GM18520 (cell line): ENCODE data around the gene NAB1.
"Not testable (repeated sequence)": the region's sequence is repeated elsewhere in the genome, so short reads cannot be mapped to it uniquely, and the experiment has no call there.

ENCODE experiments used
- ATAC-seq: cut with Tn5 transposase; IDR thresholded peaks from one replicate; pipeline ENCODE4 v1.9.1; 2021; ENCODE audit not compliant: unreplicated experiment

Gene NAB1

GRCh38 chr2:190649035-190649797 is at the start of gene NAB1:
Gene NAB1 (plus strand): TSS chr2:190649083. CDS start chr2:190659177, 10,094 bp downstream.
- ATAC-seq: peak; percentile 28

DNA sequence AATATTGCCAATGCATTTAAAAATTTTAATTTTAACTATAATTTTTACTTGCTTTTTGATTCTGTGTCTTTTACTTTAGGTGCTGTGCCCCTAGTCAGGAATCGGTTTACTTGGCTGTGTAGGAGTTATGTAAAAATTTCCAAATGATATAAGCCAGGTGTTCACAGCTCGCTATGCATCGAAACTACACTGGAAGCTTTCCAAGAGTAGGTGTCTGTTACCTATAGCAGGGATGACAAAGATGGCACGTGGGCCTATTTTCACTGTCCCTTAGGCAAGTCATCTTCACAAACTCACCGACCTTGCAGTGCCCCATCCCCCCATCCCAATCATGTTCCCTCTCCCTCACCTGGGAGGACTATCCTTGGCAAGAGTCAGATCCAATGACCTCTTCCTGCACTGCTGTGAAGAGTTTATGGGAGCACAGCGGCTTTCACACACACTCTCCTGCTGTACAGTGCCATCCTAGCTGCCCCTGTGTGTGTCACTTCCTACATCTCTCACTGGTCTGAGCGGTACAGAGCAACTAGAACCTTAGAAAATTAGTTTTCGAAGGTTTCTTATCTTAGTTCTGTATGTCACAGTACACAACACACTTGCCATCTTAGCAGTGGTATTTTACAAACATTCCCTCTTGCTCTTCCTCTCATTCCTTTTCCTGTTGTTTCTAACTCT is 49.2 kb upstream of the NAB1 start:
- ATAC-seq: no peak

GRCh38 chr2:190600293-190601103 is 48.4 kb upstream of the NAB1 start:
- ATAC-seq: no peak

DNA sequence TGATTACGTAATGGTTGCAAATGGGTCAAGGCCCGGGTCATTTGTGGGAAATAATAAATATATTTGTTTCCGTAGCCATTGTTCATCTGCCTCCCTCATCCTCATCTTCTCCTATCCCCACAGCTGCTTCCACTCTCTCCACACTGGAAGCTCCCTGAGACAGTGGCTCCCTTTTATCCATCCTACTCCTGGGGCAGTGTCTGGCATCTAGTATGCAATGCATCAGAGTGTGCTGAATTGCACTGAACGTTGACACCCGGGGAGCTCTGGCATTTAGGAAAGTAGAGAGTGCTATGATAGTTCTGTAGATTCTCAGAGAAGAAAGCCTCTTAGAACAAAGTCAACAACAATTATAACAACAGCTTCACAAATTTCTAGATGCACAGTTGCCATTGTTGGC is 45.5 kb upstream of the NAB1 start:
- ATAC-seq: no peak

- ATAC-seq: no peak
Observed at GRCh38 chr2:190607014-190607597, 41.8 kb upstream of the NAB1 start.

DNA sequence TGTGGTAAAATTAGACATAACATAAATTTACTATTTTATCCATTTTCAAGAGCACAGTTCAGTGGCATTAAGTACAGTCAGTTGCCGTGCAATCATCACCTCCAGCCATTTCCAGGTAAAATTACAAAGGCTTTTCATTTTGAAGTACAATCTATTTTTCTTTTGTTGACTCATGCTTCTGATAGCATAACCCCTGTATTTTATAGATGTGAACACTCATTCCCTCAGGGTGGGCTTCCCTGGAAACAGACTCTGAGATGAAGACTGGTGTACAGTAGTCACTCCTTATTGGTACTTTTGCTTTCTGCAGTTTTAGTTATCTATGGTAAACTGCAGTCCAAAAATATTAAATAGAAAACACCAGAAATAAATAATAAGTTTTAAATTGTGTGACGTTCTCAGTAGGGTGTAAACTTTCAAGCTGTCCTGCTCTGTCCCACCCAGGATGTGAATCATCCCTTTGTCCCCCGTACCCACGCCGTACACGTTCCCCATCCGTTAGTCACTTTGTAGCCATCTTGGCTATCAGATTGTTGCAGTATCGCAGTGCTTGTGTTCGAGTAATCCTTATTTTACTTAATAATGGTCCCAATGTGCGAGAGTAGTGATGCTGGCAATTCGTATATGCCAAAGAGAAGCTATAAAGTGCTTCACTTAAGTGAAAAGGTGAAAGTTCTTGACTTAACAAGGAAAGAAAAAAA is 41.1 kb upstream of the NAB1 start:
- no peak for ATAC-seq

DNA sequence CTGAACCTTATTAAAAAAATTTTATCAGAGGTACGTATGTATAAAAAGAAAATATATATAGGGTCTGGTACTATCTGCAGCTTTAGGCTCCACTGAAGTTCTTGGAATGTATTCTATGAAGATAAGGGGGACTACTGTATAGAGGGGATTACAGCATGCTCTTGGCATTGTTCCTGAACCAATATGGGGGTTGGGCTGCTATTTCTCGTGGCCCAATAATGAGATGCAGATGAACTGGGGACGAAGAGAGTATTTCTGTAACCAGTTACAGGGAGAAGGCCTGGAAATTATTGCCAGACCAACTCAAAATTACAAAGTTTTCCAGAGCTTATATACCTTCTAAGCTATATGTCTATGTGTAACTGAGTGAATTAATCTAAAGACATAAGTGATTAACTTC is 40.0 kb upstream of the NAB1 start:
- ATAC-seq: not testable (repeated sequence)

GRCh38 chr2:190609397-190609796 is 39.5 kb upstream of the NAB1 start:
- ATAC-seq: not testable (repeated sequence)

GRCh38 chr2:190610528-190610927 is 38.4 kb upstream of the NAB1 start:
- ATAC-seq: not testable (repeated sequence)

DNA sequence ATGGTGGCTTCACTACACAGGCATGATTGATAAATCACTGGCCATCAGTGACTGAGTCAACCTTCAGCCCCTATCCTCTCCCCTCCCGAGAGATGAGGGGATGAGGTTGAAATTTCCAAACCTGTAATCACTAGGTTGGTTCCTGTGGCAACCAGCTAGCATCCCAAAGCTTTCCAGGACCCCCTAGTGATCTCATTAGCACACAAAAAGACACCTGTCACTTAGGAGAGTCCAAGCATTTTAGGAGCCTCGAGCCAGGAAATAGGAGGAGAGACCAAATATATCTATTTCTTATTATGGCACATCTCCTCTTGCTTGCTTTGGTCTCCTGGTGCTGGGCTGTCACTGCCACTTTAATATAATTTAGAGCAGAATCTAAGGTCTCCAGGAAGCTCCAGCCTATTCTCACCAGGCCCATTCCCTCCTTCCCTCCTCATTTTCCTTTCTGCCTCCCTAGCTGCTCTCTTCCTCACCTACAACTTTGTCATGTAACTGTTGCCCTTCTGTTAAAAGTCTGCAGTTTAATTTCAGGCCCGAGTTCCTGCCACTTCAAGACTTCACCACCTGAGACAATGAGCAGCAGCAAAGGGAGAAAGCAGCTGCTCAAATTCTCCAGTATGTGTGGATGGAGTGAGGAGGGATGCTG is 33.2 kb upstream of the NAB1 start:
- no peak for ATAC-seq

- ATAC-seq: no peak
Observed at GRCh38 chr2:190618030-190618429, 30.9 kb upstream of the NAB1 start.

DNA sequence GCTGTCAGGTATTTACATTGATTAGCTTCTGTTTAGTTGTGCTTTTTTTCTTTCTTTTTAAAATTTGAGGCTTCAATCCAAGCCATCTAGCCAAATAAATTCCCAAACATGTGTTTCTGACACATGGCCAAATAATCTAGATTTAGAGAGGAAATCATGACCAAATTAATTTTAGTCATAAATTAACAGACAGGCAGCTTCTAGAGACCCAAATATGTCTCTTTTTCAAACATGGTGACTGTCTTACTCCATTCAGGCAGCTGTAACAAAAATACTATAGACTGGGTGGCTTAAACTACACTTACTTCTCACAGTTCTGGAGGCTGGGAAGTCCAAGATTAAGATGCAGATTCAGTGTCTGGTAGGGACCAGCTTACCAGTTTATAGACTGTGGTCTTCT is 23.2 kb upstream of the NAB1 start:
- no peak for ATAC-seq

- ATAC-seq: no peak
Observed at GRCh38 chr2:190626641-190627210, 22.2 kb upstream of the NAB1 start.

DNA sequence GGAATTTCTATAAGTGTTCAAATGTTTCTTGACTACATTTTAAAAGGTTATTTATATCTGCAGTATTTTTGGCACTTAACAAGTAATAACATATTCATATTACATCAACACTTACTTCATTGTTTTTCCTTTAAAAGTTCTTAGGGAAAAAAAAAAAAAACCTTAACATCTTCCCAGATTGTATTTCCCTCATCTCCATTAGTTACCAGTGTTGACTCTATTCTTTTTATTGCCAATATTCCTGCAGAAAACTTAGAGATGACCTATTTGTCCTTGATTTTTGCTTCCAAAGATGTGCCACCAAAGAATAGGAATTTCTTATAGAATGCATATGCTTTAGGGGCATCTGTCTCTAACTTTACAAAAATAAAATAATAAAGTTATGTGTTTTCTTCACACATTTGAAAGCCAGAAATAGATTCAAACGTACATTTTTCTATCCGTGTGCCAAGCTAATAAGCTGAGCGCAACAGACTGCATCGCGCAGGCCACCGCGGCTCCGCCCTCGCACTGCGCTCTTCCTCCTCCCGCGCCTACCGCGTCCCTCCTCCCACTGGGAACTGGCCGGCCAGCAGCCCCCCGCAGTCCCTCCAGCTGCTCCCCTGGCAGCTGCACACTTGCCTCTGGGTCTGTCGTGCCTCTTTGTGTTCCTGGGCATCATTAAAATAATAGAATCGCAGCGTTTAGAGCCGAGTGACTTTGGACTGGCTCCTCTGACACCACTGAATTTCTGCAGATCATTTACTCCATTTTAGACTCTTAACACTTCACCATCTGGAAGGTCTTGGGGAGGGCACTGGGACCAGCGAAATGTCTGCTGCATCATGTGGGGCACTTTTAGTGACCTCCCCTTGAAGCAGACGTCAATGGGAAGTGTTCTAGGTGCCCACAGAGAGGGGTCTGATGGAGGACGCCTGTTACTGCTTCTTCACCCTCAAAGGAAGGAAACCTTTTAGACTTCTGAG is 21.2 kb upstream of the NAB1 start:
- peak; percentile 55 for ATAC-seq

DNA sequence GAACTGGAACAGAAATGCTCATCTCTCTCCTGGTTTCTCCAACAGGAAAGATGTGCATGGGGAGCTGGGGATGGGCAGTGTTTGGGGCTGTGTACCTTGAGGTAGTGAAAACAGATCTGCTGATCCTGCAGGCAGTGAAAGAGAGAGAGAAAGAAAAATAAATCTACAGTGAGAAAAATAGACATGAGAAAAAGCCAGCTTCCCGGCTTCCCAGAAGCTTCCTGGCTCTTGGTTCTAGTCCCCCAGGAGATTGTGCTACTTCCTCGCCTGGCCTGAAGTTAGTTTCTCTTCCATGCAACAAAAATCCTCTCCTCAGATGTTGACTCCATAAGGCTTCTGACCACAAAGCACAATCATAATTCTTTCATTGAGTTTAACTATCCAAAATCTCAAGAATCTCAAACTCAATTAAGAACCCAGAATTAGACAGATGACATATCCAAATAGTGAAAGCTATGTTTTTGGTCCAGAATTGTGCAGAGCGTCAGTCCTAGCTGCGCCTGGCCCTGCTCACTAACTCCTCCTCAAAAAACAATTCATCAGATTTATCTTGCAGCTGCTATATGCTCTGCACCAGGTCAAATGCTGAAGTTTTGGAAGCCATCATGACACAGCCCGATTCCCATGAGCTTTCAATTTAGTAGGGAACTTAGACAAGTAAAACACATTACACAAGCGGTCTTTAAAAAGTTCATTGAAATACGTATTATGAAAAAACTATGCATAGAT is 20.1 kb upstream of the NAB1 start:
- ATAC-seq: no peak

DNA sequence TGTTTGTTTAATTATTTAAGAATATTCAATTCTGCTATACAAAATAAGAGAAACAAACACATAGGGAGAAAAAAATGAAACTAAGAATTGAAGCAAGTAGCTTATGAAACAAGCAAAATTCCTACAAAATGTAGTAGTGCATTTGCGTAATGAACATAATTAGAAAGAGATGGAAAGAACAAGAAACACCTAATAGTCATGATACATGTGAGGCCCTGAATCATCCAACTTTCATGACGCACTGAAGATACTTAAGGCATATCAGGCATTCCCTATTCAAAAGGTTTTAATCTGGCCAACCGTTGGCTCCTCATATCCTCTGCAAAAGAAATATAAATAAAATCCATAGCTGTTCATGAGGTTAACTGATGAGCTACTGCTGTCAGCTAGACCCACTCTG is 14.5 kb upstream of the NAB1 start:
- no peak for ATAC-seq

GRCh38 chr2:190635781-190636180 is 13.1 kb upstream of the NAB1 start:
- no peak for ATAC-seq

DNA sequence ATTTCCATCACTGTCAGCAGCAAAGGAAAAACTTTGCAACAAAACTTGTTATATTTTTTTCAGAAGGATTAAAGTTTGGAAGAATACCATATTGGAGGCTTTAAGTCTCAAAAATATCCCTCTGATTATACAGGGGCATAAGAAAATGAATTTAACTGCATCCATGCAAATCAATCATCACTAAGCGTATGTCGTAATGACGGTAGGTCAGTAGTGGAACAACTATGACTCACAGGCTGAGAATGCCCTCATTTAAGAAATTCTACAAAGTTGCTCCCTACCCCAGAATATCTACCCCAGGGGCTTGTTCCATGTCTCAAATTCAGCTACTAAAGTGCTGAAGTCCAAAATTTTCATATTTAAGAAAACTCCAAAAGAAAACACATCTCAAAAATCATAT is 12.5 kb upstream of the NAB1 start:
- ATAC-seq: no peak
